Calu3 (cell line): ENCODE data around the gene FKBP11. TPM values are rescaled to one million over a fixed set of nuclear protein-coding genes. Genes with fewer than 3 reads are reported as not detected.

ENCODE experiments used
- BruUV-seq: library from RNA; stranded (reverse); fragments of 400-500 nt; replicated peaks from 2 replicates; lab custom pipeline; 2021; lab: Mats Ljungman, UMichigan
- CTCF ChIA-PET: fragments of 300-600 bp; sonication (Branson Sonifier 250); formaldehyde crosslinking; loops from one replicate; lab custom pipeline; 2022; ENCODE audit warnings: antibody characterized with exemption; lab: Charles Lee
- DNase-seq: peaks from one replicate; pipeline ENCODE4 v3.0.0; 2022
- H3K27ac Mint-ChIP-seq: one replicate; pipeline ENCODE4 v1.8.0; 2022; ENCODE audit warnings: mixed read lengths; ENCODE audit not compliant: unreplicated experiment
- H3K27me3 Mint-ChIP-seq: one replicate; pipeline ENCODE4 v1.8.0; 2022; ENCODE audit warnings: mixed read lengths; ENCODE audit not compliant: unreplicated experiment
- H3K36me3 Mint-ChIP-seq: one replicate; pipeline ENCODE4 v1.8.0; 2022; ENCODE audit warnings: mild to moderate bottlenecking, moderate library complexity, mixed read lengths; ENCODE audit not compliant: insufficient read depth, unreplicated experiment
- H3K4me1 Mint-ChIP-seq: one replicate; pipeline ENCODE4 v1.8.0; 2022; ENCODE audit warnings: mild to moderate bottlenecking, low read depth, mixed read lengths; ENCODE audit not compliant: unreplicated experiment
- H3K4me3 Mint-ChIP-seq: one replicate; pipeline ENCODE4 v1.8.0; 2022; ENCODE audit warnings: mild to moderate bottlenecking, low read depth, moderate library complexity, mixed read lengths; ENCODE audit not compliant: unreplicated experiment
- H3K9me3 Mint-ChIP-seq: one replicate; pipeline ENCODE4 v1.8.0; 2022; ENCODE audit warnings: low read depth, mixed read lengths; ENCODE audit not compliant: unreplicated experiment
- intact Hi-C: fragments of 100-400 bp; cut with micrococcal nuclease; formaldehyde crosslinking; loops from one replicate; pipeline ENCODE4 v1.10.0; 2022; ENCODE audit not compliant: unreplicated experiment
- total RNA-seq: library from RNA; stranded (reverse); gene quantifications from 2 replicates; pipeline ENCODE4 v1.2.3, GENCODE V29; 2022
- TF ChIP-seq, protein P1 (sequence below): fragments of 200-600 bp; IDR thresholded peaks from one replicate; pipeline ENCODE4 v1.8.0; 2022; ENCODE audit warnings: antibody characterized with exemption; ENCODE audit not compliant: unreplicated experiment

The FKBP11 gene
- total RNA-seq, 1 experiment from 2014 or later, result 21.4 TPM

DNA sequence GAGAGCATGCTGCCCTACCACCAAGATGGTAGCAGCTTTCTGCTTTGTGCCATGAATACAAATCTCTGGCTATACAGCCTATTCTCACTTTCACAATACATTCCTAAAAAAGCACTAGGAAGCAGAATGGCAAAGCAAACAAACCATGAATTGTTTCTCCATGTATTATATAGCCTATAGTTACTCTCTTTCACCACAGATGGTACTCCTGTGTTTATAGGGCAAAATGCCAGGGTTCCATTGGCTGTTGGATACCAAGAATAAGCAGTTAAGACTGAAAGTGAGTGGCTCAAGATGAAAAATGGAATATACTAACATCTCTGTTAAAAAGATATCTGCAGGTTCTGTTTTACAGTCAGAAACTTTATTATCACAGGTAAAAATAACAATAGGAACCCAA is 20.9 kb upstream of the FKBP11 start:
- DNase-seq, result no peak
- H3K4me1 Mint-ChIP-seq, result no peaks in the 10 kb centered on the region
- no peaks in the 10 kb centered on the region for H3K9me3 Mint-ChIP-seq
- CTCF ChIA-PET, result no interaction called here
- H3K4me3 Mint-ChIP-seq, result no peak overlapping the region
- H3K27ac Mint-ChIP-seq, result no peak overlapping the region
- H3K27me3 Mint-ChIP-seq, result no peaks in the 10 kb centered on the region
- H3K36me3 Mint-ChIP-seq, result peaks cover 17% of the 10 kb centered on the region
- TF ChIP-seq, protein P1, sequence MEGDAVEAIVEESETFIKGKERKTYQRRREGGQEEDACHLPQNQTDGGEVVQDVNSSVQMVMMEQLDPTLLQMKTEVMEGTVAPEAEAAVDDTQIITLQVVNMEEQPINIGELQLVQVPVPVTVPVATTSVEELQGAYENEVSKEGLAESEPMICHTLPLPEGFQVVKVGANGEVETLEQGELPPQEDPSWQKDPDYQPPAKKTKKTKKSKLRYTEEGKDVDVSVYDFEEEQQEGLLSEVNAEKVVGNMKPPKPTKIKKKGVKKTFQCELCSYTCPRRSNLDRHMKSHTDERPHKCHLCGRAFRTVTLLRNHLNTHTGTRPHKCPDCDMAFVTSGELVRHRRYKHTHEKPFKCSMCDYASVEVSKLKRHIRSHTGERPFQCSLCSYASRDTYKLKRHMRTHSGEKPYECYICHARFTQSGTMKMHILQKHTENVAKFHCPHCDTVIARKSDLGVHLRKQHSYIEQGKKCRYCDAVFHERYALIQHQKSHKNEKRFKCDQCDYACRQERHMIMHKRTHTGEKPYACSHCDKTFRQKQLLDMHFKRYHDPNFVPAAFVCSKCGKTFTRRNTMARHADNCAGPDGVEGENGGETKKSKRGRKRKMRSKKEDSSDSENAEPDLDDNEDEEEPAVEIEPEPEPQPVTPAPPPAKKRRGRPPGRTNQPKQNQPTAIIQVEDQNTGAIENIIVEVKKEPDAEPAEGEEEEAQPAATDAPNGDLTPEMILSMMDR, result no peak
- BruUV-seq, result no TSS peak
- intact Hi-C loops, result no loop called here

DNA sequence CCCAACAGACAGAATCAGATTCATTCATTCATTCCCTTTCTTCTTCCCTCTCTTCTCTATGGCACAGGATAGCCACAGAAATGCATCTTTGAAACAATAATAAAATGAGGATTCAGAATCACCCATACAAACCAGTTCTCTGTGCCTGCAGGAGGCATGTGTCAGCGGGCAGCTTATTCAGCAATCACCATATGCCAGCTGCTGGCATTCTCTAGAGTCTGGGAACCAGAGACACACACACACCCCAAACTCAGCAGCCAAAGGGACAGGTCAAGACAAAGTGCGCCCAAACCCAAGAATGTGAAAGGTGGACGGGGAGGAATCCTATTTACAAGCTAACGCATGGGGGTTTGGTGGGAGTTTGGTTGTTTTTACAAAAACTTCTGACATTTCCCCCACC is 17.9 kb upstream of the FKBP11 start:
- Mint-ChIP-seq H3K27ac (no peak overlapping the region), H3K27me3 (no peaks in the 10 kb centered on the region), H3K4me1 (no peaks in the 10 kb centered on the region), H3K36me3 (peaks cover 28% of the 10 kb centered on the region), H3K4me3 (no peak overlapping the region), H3K9me3 (no peaks in the 10 kb centered on the region)
- no TSS peak for BruUV-seq
- CTCF ChIA-PET, result no interaction called here
- no peak for DNase-seq
- TF ChIP-seq, protein P1, result no peak
- intact Hi-C loops, result no loop called here

DNA sequence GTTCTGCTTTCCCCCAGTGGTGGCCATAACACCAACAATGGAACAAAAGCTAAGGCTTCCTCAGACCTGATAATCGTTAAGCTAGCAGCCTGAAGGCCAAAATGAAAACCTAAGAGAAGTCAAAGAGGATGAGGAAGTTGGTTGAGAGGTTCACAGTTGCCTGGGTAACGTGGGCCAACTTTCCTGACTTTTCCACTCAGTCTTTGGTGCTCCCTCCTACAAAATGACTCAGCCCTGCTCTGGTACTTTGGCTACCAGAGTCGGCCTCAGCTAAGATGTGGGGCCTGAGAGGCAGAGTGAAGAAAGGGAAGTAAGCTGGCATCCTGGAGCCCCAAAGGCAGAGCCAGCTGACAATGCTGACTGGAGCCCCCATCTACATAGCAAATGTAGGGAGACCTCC is 14.9 kb upstream of the FKBP11 start:
- BruUV-seq, result no TSS peak
- H3K9me3 Mint-ChIP-seq, result no peaks in the 10 kb centered on the region
- intact Hi-C loops, result no loop called here
- CTCF ChIA-PET, result no interaction called here
- no peaks in the 10 kb centered on the region for H3K4me1 Mint-ChIP-seq
- H3K27ac Mint-ChIP-seq, result no peak overlapping the region
- no peak overlapping the region for H3K4me3 Mint-ChIP-seq
- peaks cover 22% of the 10 kb centered on the region for H3K36me3 Mint-ChIP-seq
- no peak for DNase-seq
- H3K27me3 Mint-ChIP-seq, result no peaks in the 10 kb centered on the region
- TF ChIP-seq, protein P1, result no peak

DNA sequence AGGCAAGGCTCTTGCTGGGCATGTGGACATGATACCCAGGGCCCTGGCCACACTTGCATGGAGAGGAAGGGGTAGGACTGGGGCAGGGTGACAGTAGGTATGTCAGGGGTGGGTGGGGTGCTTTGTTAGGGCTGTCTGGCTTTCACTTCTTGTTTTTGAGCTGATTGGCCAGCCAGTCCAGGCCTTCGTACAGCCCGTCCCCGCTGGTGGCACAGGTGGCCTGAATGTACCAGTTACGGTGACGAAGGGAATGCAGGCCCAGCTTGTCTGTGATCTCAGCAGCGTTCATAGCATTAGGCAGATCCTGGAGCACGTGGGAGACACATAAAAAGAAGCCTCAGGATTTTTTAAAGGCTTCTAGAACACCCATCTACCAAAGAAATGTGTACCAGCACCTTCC is 13.5 kb upstream of the FKBP11 start:
- CTCF ChIA-PET, result no interaction called here
- intact Hi-C loops, result no loop called here

More for the DNA sequence above, 13.5 kb upstream of the FKBP11 start:
- TF ChIP-seq, protein P1, result no peak
- H3K27ac Mint-ChIP-seq, result no peak overlapping the region
- BruUV-seq, result no TSS peak
- DNase-seq, result no peak
- H3K36me3 Mint-ChIP-seq, result peaks cover 34% of the 10 kb centered on the region
- no peak overlapping the region for H3K4me3 Mint-ChIP-seq
- H3K4me1 Mint-ChIP-seq, result no peaks in the 10 kb centered on the region
- no peaks in the 10 kb centered on the region for H3K27me3 Mint-ChIP-seq
- no peaks in the 10 kb centered on the region for H3K9me3 Mint-ChIP-seq
